ENCODE measurements around the gene TMEM33. TPM values are rescaled to one million over a fixed set of nuclear protein-coding genes. Genes with fewer than 3 reads are reported as not detected.

Gene TMEM33
- total and polyA plus RNA-seq, 2 donors: 12.4 to 54.5 TPM

DNA sequence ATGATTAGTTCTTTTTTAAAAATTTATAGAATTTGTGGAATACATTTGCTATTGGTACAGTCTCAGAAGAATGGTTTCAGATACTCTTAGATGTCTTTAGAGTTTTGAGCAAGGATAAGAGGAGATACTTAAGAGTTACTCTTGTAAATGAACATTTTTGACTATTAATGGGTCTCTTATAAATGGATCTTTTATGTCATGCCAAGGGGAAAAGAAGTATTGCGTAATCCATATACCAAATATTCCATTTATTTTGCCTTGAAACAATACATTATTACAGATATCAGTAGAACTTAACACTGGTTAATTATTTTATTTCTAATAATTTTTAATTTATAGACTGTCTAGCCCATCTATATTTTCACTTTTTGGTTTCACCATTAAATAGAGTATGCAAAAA is 29.2 kb downstream of the TMEM33 start:
- H3K4me1 ChIP-seq (ENCODE audit: insufficient read depth): no peaks in the 10 kb centered on the region
- no peak overlapping the region for H3K27ac ChIP-seq (ENCODE audit: low read depth)
- H3K36me3 ChIP-seq (ENCODE audit: insufficient read depth): no peaks in the 10 kb centered on the region
- no peak overlapping the region for H3K4me3 ChIP-seq (ENCODE audit: low read depth, low read length)
- DNase-seq (ENCODE audit: extremely low spot score): no peak
- 98% methylated on average over 1 of the region's 1 CpG for WGBS

DNA sequence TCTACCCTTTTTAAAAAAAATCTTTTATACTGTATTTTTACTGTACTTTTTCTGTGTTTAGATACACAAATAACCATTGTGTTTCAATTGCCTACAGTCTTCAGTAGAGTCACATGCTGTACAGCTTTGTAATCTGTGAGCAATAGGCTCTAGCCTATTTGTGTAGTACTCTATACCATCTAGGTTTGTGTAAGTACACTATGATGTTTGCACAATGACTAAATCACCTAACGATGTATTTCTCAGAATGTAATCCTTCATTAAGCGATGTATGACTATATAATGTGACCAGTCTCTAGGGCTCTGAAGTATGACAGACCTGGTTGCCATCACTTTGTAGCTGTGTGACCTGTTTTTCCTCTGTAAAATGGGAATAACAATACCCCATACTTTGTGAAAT is 32.2 kb downstream of the TMEM33 start:
- 95% methylated on average over 2 of the region's 2 CpGs for WGBS
- H3K27ac ChIP-seq (ENCODE audit: low read depth): no peak overlapping the region
- H3K4me1 ChIP-seq (ENCODE audit: insufficient read depth): no peaks in the 10 kb centered on the region
- no peak overlapping the region for H3K4me3 ChIP-seq (ENCODE audit: low read depth, low read length)
- H3K36me3 ChIP-seq (ENCODE audit: insufficient read depth): no peaks in the 10 kb centered on the region
- DNase-seq (ENCODE audit: extremely low spot score): no peak

DNA sequence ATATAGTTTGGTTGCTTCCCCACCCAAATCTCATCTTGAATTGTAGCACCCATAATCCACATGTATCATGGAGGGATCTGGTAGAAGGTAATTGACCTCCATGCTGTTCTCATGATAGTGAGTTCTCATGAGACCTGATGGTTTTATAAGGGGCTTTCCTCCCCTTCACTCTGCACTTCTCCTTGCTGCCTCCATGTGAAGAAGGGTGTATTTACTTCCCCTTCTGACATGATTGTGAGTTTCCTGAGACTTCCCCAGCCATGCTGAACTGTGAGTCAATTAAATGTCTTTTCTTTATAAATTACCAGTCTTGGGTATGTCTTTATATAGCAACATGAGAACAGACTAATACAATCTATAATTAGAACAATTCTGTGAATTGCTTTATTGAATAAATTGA is 34.4 kb downstream of the TMEM33 start:
- no peaks in the 10 kb centered on the region for H3K4me1 ChIP-seq (ENCODE audit: insufficient read depth)
- DNase-seq (ENCODE audit: extremely low spot score): no peak
- no peaks in the 10 kb centered on the region for H3K36me3 ChIP-seq (ENCODE audit: insufficient read depth)
- H3K4me3 ChIP-seq (ENCODE audit: low read depth, low read length): no peak overlapping the region
- H3K27ac ChIP-seq (ENCODE audit: low read depth): no peak overlapping the region

- DNase-seq (ENCODE audit: extremely low spot score): no peak
- Histone ChIP-seq H3K4me3 (ENCODE audit: low read depth, low read length) (no peak overlapping the region), H3K27ac (ENCODE audit: low read depth) (no peak overlapping the region), H3K36me3 (ENCODE audit: insufficient read depth) (no peaks in the 10 kb centered on the region), H3K4me1 (ENCODE audit: insufficient read depth) (no peaks in the 10 kb centered on the region)
- 81% methylated on average over 1 of the region's 1 CpG for whole genome bisulfite sequencing
These were observed 40.1 kb downstream of the TMEM33 start for GRCh38 chr4:41975341-41975740.

- WGBS: 58% methylated on average over 1 of the region's 1 CpG
- Histone ChIP-seq H3K4me3 (ENCODE audit: low read depth, low read length) (no peak overlapping the region), H3K36me3 (ENCODE audit: insufficient read depth) (no peaks in the 10 kb centered on the region), H3K27ac (ENCODE audit: low read depth) (no peak overlapping the region), H3K4me1 (ENCODE audit: insufficient read depth) (no peaks in the 10 kb centered on the region)
- DNase-seq (ENCODE audit: extremely low spot score): no peak
These were observed 41.7 kb downstream of the TMEM33 start for GRCh38 chr4:41976775-41977516.

DNA sequence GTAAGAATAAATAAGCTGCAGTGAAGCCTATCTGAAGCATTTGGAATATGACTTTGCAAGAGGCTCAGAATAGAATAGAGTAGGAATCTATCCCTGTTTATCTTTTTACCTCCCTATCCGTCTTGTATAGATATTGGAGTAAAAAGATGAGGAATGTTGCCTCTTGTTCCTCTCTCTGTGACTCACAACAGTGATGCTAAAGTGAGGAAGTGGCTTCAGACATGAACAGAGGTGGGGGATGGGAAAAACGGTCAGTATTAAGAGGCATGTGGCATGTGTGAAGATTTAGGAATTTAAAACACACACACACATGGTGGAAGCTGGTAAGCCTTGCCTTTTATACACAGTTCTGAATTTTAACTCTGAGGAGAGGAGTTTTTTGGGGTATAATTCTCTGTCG is 42.5 kb downstream of the TMEM33 start:
- WGBS: 41% methylated on average over 3 of the region's 3 CpGs

DNA sequence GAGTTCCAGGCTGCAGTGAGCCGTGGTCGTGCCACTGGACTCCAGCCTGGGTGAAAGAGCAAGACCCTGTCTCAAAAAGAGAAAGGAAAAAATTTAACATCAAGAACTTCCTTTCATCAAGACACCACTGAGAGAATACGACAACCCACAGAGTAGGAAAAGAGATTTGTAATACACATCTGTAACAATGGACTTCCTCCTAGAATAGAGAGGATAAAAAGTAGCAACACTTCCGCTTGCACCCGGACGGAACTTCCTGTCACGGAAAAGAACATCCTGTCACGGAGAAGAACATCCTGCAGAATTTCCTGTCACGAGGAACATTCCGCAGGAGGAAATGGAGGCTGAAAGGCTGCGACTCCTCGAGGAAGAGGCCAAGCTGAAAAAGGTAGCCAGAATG is 46.2 kb downstream of the TMEM33 start, which contains the start of gene DCAF4L1:
Gene DCAF4L1, plus strand, starts transcription at position 301 of the 400 bp plus-strand sequence. Its CDS starts 37 bp downstream, at position 338.
- WGBS: 86% methylated on average over 12 of the region's 12 CpGs
- no peaks in the 10 kb centered on the region for H3K4me1 ChIP-seq (ENCODE audit: insufficient read depth)
- no peaks in the 10 kb centered on the region for H3K36me3 ChIP-seq (ENCODE audit: insufficient read depth)
- H3K4me3 ChIP-seq (ENCODE audit: low read depth, low read length): no peak within 1 kb of the TSS
- no peak for DNase-seq (ENCODE audit: extremely low spot score)
- H3K27ac ChIP-seq (ENCODE audit: low read depth): no peak within 1 kb of the TSS

More for the DNA sequence above, 42.5 kb downstream of the TMEM33 start:
- Histone ChIP-seq H3K36me3 (ENCODE audit: insufficient read depth) (no peaks in the 10 kb centered on the region), H3K4me1 (ENCODE audit: insufficient read depth) (no peaks in the 10 kb centered on the region), H3K27ac (ENCODE audit: low read depth) (no peak overlapping the region), H3K4me3 (ENCODE audit: low read depth, low read length) (no peak overlapping the region)
- no peak for DNase-seq (ENCODE audit: extremely low spot score)

- Histone ChIP-seq H3K4me3 (ENCODE audit: low read depth, low read length) (no peak overlapping the region), H3K4me1 (ENCODE audit: insufficient read depth) (no peaks in the 10 kb centered on the region), H3K27ac (ENCODE audit: low read depth) (no peak overlapping the region), H3K36me3 (ENCODE audit: insufficient read depth) (no peaks in the 10 kb centered on the region)
- DNase-seq (ENCODE audit: extremely low spot score): no peak
- WGBS: 85% methylated on average over 22 of the region's 22 CpGs
These were observed 47.5 kb downstream of the TMEM33 start for GRCh38 chr4:41982716-41983115.

- H3K27ac ChIP-seq (ENCODE audit: low read depth): no peak overlapping the region
- no peaks in the 10 kb centered on the region for H3K4me1 ChIP-seq (ENCODE audit: insufficient read depth)
- H3K4me3 ChIP-seq (ENCODE audit: low read depth, low read length): no peak overlapping the region
- DNase-seq (ENCODE audit: extremely low spot score): no peak
- WGBS: 22% methylated on average over 1 of the region's 1 CpG
- no peaks in the 10 kb centered on the region for H3K36me3 ChIP-seq (ENCODE audit: insufficient read depth)
These were observed 49.9 kb downstream of the TMEM33 start for GRCh38 chr4:41985151-41985550.

- no peaks in the 10 kb centered on the region for H3K4me1 ChIP-seq (ENCODE audit: insufficient read depth)
- under 1% methylated on average over 12 of the region's 12 CpGs for WGBS
- H3K4me3 ChIP-seq (ENCODE audit: low read depth, low read length): peak overlapping the region; percentile 84
- no peaks in the 10 kb centered on the region for H3K36me3 ChIP-seq (ENCODE audit: insufficient read depth)
- peak; percentile 6 for DNase-seq (ENCODE audit: extremely low spot score)
- H3K27ac ChIP-seq (ENCODE audit: low read depth): no peak overlapping the region
These were observed 54.8 kb downstream of the TMEM33 start for GRCh38 chr4:41989994-41990364.

GRCh38 chr4:41990365-41991111 is 55.3 kb downstream of the TMEM33 start, which contains the start of gene SLC30A9:
SLC30A9 (plus strand) TSS chr4:41990530; CDS start chr4:41990652, 122 bp downstream.
- peak within 1 kb of the TSS; percentile 68 for H3K27ac ChIP-seq (ENCODE audit: low read depth)
- H3K4me1 ChIP-seq (ENCODE audit: insufficient read depth): no peaks in the 10 kb centered on the region
- under 1% methylated on average over 64 of the region's 64 CpGs for WGBS
- H3K4me3 ChIP-seq (ENCODE audit: low read depth, low read length): peak within 1 kb of the TSS; percentile 84
- DNase-seq (ENCODE audit: extremely low spot score): peak; percentile 94
- no peaks in the 10 kb centered on the region for H3K36me3 ChIP-seq (ENCODE audit: insufficient read depth)

DNA sequence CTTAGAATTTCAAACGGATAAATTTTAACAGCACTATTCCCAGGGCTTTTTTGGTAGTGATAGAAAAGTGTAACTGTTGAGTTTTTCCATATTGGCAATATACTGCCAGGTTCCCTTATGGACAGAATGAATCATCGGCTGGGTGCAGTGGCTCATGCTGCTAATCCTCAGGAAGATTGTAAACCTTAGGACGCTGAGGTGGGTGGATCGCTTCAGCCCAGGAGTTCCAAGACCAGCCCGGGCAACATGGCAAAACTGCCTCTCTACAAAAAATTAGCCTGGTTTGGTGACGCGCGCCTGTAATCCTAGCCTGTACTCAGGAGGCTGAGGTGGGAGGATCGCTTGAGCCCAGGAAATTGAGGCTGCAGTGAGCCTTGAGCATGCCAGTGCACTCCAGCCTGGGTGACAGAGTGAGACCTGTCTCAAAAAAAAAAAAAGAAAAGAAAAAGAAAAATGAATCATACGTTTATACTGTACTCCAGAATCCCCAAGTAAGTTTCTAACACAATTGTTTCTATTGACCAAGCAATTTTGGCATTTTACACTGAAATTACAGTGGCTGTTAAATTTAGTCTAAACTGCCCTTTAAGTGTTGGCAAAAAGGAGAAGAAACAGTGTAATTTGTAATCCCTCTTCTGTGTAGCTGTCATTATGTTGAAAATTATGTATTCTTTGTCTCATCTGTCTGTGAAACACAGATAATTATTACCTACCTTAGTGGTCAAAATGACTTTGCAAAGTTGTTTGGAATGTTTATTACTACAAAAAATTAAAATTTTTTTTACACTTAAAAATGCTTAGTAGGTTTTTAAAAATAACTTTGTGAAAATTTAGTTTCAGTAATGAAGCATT is 56.9 kb downstream of the TMEM33 start:
- DNase-seq (ENCODE audit: extremely low spot score): no peak
- Histone ChIP-seq H3K4me1 (ENCODE audit: insufficient read depth) (no peaks in the 10 kb centered on the region), H3K4me3 (ENCODE audit: low read depth, low read length) (no peak overlapping the region), H3K27ac (ENCODE audit: low read depth) (no peak overlapping the region), H3K36me3 (ENCODE audit: insufficient read depth) (no peaks in the 10 kb centered on the region)
- 86% methylated on average over 10 of the region's 10 CpGs for WGBS

DNA sequence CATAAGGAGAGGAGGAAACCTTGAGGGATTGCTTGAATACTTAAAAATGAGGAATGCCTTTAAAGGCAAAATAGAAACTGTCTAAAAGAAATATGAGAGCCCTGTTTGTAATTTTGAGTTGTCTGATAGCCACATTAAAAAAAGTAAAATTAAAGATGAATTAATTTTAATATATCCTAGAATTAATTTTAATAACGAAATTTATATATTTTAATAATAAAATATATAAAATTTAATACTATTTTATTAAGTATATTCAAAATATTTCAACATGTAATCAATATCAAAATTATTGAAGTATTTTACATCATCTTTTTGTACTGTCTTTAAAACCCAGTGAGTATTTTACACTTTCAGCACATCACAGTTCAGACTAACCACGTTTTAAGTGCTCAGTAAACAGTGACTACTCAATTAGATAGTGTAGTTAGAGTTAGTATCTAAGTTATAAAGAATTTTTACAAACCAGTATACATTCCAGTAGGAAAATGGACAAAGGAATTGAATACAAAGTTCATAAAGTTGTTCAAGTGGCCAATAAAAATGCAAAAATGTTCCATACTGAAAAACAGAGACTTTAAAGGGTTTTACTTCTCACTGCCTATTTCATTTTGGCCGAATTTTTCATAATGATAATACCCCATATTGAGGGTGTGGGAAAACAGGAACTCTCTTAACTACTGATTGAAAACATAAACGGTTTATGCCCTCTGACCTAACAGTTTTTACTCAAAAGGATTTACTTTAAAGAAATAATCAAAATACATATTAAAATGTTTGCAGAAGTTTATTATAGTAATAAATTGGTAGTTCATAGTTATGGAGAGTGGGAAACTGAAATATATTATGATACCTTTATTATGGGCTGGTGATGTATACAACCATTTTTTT is 58.0 kb downstream of the TMEM33 start:
- H3K27ac ChIP-seq (ENCODE audit: low read depth): no peak overlapping the region
- no peaks in the 10 kb centered on the region for H3K36me3 ChIP-seq (ENCODE audit: insufficient read depth)
- 85% methylated on average over 4 of the region's 4 CpGs for WGBS
- no peaks in the 10 kb centered on the region for H3K4me1 ChIP-seq (ENCODE audit: insufficient read depth)
- no peak for DNase-seq (ENCODE audit: extremely low spot score)
- H3K4me3 ChIP-seq (ENCODE audit: low read depth, low read length): no peak overlapping the region

All from urinary bladder (tissue), 4 donors.